Activated T-helper 1 cell treated with Interleukin-2 at 50 U/mL for 16 hours (primary cell): ENCODE results near the gene HADHB.
"Not testable (repeated sequence)": the region's sequence is repeated elsewhere in the genome, so short reads cannot be mapped to it uniquely, and the experiment has no call there.

Source experiments
- DNase-seq: peaks from one replicate; pipeline ENCODE4 v3.0.0-alpha.2; 2020; ENCODE audit warnings: low read depth

HADHB gene

GRCh38 chr2:26297061-26297460, 52.3 kb downstream of the HADHB start:
- no peak for DNase-seq

- no peak for DNase-seq
These were observed 53.5 kb downstream of the HADHB start for GRCh38 chr2:26298286-26298637.

DNA sequence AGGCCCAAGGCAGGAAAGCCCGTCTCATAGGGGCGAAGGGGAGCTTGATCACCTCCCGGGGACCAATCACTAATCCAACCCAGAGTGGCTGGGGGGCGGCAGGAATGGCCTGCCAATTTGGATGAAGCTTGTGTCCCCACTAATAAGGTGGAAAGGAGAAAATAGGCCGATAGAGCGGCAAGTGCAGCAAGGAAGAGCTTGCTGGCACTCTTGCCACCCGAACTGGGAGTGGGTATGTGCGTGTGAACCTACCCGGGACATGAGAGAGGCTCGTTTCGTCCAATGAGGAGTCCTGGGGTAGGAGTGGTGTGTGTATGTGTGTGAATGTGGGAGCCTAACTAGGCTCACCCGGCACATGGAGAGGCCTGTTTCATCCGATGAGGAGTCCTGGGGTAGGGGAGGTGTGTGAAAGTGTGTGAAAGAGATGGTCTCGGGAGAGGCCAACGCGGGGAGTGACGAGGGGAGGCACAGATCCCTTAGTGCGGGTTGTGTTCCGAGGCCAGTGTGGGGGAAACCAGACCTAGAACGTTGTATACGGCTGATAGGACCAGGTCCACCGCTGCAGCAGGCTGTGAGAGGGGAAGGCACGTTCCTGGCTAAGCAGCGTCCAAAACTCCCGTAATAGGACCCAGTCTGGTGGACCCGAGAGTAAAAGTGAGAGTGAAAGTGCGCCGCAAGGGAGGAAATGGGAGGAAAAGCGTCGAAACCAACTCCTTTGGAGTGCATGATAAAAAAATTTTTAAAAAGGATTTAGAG, 54.1 kb downstream of the HADHB start:
- no peak for DNase-seq

DNA sequence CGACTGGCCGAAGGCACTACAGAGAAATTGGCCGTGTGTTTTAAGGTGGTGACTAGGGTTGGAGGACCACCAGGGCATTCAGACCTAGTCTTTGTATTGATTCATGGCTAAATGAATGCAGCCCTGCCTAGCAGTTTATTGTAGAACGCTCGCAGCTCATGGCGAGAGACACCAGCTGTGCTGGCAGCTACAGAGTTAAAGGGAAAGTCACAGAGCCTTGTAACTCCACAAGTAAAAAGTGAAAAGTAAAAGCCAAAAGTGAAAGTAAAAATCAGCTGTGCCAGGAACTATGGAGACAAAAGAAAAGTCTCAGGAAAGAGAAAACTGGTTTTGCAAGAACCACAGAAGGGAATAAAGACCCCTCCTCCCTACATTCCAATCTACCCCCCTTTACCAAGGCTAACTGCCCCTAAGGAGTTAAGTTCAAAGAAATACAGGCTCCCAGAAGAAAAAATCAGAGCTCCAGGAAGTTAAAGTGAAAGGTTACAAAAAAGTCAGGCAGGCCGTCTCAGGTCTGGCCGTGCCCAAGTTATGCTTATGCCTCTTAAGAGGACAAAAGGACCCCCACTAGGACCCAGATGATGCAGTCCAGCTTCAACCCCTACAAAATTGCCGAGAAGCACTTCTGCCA, 54.8 kb downstream of the HADHB start:
- DNase-seq: no peak

DNA sequence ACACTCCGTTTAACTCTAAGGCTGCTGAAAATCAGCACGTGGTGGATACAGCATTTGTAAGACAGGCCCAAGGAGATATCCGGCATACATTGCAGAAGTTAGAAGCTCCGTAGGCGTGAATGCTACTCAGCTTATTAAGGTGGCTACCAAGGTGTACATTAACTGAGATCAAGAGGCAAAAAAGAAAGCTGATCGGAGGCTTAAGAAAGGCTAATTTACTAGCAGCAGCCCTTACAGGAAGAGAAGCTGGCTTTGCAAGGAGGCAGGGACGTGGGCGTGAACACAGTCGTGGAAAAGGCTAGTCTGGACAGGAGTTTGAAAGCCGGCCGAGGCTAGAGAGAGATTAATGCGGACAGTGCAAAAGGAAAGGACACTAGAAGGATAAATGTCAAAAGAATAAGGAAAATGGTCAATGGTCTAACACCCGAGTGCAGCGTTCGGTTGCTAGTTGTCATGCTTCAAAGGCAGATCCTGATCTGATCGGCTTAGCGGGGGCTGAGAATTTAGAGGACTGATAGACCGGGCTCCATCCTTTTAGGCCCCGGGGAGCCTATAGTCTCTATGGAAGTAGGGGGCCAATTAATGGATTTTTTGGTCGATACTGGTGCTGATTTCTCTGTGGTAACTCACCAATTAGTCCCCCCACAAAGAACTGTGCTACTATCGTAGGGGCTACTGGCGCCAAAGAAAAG, 55.6 kb downstream of the HADHB start:
- DNase-seq: no peak

- DNase-seq: no peak
These were observed 58.1 kb downstream of the HADHB start for GRCh38 chr2:26302846-26303245.

GRCh38 chr2:26305094-26305493, 60.4 kb downstream of the HADHB start:
- not testable (repeated sequence) for DNase-seq

- DNase-seq: no peak
These were observed 60.8 kb downstream of the HADHB start for GRCh38 chr2:26305540-26305939.

GRCh38 chr2:26309921-26310320, 65.2 kb downstream of the HADHB start:
- no peak for DNase-seq

GRCh38 chr2:26312471-26312870, 67.7 kb downstream of the HADHB start:
- DNase-seq: no peak

DNA sequence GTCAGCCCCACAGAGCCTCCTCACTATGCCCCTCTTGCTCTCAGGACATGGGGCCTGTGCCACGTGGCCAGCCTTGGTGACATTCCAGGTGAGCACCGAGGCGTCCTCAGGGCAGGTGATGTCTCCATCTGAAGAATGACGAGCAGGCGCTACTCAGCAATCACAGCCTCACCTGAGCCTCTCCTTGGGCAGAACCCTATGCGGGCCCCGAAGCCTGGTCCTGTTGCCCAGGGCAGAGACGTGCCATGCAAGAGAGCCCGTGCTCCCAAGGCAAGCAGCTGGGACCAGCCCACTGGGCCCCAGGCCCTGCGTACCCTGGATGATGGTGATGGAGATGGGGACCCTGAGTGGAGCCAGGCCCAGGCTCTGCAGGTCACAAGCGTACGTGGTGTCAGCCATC, 68.7 kb downstream of the HADHB start:
- no peak for DNase-seq

- no peak for DNase-seq
These were observed 69.5 kb downstream of the HADHB start for GRCh38 chr2:26314243-26314642.

GRCh38 chr2:26316041-26316440, 71.3 kb downstream of the HADHB start:
- DNase-seq: no peak

GRCh38 chr2:26316845-26317244, 72.1 kb downstream of the HADHB start:
- no peak for DNase-seq

DNA sequence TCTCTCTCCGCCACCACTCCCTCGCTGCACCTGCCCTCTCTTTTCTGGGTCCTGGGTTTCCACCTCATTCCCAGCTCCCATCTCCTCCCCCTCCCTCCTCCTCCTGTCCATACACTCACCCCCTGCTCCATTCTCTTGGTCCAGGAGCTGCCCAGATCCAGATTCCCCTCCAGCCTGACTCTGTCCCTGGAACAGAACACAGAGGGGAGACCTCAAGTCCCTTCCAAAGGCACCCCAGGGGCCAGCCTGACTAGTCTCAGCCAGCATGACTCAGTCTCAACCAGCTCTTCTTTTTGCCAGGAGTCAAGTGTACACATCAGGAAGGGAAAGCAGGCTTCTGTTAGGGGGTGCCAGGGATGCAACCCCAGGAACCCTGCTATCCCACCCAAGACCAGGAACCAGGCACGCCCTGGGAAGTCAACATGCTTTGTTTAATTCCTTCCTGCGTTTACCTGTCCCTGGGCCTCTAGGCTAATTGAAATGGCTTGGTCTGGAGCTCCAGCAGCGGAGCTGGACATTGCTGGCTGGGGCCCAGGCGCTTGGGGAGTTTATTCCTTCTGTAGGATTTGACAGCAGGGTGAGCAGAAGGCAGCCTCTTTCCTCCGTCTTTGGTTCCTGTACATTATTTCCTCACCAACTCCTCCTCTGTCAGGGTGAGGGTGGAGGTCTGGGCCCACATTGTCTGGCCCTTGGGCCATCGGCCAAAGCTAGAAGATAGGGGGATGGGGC, 72.8 kb downstream of the HADHB start:
- no peak for DNase-seq

DNA sequence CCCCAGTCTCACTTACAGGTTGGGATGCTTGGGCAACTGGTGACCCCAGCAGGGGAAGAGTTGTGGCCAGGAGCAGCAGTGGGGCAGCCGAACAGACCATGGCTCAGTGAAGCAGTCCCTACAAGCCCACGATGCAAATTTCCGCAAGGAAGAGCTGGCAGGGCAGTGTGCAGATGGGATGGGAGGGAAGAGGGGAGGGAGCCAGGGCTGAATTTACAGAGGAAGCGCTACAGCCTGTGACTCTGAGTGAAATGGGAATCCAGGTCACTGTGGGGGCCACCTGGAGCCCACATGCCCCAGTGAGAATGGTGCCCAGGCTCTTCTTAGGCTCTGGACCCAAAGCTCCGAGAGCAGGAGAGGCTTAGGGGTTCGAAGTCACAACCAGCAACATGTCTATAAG, 74.2 kb downstream of the HADHB start:
- DNase-seq: no peak

DNA sequence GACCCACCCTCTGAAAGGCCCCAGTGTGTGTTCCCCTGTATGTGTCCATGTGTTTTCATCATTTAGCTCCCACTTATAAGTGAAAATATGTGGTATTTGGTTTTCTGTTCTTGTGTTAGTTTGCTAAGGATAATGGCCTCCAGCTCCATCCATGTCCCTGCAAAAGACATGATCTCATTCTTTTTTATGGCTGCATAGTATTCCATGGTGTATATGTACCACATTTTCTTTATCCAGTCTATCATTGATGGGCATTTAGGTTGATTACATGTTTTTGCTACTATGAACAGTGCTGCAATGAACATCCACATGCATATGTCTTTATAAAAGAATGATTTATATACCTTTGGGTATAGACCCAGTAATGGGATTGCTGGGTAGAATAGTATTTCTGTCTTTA, 79.7 kb downstream of the HADHB start:
- not testable (repeated sequence) for DNase-seq

GRCh38 chr2:26324903-26325302, 80.2 kb downstream of the HADHB start:
- no peak for DNase-seq

- DNase-seq: no peak
These were observed 81.1 kb downstream of the HADHB start for GRCh38 chr2:26325851-26326250.

- DNase-seq: no peak
These were observed 81.8 kb downstream of the HADHB start for GRCh38 chr2:26326514-26326913.

GRCh38 chr2:26327291-26328272, 82.8 kb downstream of the HADHB start:
- no peak for DNase-seq
